GM21529 (cell line): ENCODE measurements around the gene ME3.

ENCODE experiments used
- ATAC-seq: cut with Tn5 transposase; IDR thresholded peaks from one replicate; pipeline ENCODE4 v1.9.1; 2021; ENCODE audit not compliant: unreplicated experiment

Gene ME3

DNA sequence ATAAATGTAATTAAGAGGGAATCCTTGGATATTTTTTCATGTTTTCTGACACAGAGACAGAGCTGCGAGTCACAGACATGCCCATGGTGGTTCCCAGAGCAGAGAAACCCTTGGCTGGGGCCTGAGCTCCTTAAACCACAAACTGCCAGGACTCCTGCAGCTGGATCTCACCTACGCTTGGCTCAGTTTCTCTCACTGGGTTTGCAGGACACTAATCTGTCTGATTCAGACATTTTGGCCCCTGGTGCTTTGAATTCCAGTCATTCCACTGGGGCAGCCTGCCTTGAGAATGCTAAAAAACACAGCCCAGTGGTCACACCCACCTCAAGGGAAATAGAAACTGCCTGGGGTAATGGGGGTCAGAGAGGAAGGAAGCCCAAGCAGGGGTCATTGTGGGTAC is 175.1 kb downstream of the ME3 start:
- no peak for ATAC-seq

DNA sequence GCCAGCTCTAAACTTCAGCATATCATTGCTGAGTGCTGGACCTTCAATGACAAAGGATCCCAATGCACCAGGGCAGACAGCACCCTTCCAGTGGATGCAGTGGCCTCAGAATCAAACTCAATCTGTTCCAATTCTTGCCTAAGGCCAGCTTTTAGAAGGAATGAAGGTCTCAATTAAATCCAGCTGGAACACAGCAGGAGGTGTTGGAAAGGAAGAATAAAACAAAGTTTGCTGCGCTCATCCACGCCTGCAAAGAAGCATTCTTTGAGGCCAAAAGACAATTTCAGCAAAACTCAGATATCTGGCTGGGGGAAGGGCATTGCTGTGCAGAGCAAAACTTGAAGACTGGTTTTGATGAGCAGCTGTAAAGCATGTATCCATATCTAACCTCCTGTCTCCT is 177.1 kb downstream of the ME3 start:
- no peak for ATAC-seq

DNA sequence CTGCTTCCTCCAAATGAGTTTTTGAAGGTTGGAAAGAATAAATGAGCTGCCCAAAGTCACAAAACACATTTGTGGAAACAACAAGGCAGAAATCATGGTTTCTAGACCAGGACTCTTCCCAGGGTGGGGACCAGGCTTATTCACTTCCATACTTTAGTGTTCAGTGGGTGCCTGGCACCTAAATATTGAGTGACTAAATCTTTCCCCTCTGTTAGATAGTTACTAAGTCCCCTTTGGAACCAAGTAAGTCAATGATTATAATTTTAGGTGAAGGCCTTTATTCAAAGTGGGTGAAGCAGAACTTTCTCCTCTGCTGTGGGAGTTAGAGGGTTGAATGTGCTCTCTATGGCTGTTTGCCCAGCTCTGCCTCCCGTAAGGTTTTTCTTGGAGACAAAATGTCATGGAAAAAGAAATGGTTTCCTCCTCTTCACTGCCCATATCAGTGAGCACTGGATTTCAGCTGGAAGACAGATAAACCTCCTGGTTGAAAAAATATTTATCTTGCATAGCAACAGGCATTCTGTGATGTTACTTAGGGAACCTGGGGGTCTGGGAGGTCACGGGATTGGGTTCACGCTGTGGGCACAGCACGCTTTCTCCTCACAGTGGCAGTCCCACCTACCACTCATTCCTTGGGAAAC is 179.9 kb downstream of the ME3 start:
- ATAC-seq: no peak

DNA sequence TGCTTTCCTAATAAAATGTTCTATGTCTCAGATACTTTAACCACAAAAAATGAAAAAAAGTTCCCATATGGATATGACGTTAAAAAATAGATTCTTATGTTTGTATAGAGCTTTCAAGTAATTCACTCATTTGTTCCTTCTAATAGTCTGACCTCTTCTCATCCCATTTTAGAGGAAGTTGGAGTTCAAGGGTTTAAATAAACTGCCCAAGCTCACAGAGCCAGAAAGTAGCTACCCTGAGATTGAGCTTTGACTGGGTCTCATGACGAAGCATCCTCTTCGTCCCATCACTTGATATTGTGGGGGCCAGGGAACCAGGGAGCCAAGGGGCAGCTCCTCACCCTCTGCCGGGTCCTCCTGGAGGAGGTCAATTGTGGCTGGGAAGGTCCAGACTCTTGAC is 181.4 kb downstream of the ME3 start:
- no peak for ATAC-seq

DNA sequence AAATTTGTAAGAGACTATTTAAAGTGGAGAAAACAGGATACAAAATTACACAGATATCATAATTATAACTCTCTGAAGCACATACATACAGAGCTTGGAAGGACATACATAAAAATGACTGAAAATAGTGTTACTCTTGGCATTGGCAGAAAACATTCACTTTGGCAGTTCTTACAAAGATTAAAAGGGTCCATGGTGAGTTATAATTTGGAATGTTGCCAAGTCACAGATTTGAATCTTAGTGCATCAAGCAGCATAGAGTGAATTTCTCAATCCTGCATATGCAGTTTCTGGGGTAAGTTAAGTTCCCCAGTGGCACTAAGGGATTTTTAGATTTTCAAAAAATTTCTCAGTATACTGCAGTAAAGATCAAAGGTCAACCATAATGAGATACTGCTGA is 181.8 kb downstream of the ME3 start:
- no peak for ATAC-seq

GRCh38 chr11:86489442-86489841 is 183.0 kb downstream of the ME3 start:
- no peak for ATAC-seq

DNA sequence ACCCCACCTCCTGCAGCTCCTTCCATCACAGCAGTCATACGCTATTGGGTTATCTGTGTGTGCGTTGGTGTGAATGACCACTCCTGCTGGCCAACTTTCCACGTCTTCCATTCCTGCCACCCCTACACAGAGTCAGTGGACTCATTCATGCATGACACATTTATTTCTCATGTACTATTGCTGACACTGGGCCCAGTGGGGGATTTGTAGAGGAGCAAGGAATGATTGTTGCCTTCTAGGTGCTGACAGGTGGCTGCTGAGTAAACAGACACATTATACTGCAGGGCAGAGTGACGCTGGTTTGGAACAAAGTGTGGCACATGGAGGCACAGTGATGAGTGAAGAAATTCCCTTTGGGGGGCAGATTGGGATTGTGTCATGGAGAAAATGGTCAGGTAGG is 183.9 kb downstream of the ME3 start:
- no peak for ATAC-seq

- ATAC-seq: no peak
Observed at GRCh38 chr11:86487671-86488070, 184.7 kb downstream of the ME3 start.

DNA sequence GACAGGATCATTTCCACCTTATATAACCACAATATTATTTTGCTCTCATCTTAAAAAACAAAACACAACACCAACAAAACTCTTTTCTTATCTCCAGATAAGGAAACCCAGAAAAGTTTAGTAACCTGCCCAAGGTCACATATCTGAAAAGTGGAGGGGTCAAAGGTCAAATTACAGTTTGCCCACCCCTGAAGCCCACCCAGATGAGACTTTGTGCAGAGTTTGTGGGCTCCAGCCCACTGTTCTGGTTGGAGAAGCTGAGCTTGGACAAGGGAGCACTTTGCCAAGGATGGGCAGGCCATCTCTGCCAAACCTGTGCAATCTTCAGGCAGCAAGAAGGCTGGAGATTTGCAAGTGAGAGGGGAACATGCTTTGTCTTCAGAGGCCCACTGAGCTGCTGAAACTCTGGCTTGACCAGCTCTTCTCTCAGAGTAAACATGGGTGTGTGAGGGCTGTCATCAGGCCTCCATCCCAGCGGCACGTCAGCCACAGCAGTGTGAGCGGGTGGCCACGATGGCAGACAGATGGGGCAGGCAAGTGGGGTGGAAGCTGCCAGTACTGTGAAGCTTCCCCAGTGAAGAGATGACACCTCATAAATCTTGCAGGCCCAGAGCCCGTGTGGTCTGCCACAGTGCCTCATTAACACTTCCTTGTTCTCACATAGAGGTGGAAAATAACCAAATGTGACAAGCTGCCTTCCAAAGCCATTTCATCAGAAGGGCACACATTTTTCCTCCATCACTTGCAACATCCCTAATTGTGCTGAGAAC is 186.0 kb downstream of the ME3 start:
- no peak for ATAC-seq

- no peak for ATAC-seq
Observed at GRCh38 chr11:86484795-86485166, 187.6 kb downstream of the ME3 start.

- no peak for ATAC-seq
Observed at GRCh38 chr11:86483940-86484794, 188.2 kb downstream of the ME3 start.

DNA sequence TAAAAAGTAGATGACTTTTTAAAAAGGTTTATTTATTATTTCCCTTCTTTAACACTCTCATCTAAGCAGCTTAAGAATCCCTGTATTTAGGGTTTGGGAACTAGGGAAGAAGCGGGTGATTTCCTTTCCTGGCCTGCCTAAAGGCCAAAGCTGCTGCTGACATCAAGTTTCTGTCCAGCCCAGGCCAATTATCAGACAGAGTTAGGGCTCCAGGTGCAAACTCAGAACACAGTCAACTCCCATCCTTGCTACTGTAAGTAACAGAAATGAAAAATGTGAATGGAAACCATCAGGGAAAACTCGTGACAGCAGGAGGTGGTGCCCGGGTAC is 188.8 kb downstream of the ME3 start:
- ATAC-seq: no peak

DNA sequence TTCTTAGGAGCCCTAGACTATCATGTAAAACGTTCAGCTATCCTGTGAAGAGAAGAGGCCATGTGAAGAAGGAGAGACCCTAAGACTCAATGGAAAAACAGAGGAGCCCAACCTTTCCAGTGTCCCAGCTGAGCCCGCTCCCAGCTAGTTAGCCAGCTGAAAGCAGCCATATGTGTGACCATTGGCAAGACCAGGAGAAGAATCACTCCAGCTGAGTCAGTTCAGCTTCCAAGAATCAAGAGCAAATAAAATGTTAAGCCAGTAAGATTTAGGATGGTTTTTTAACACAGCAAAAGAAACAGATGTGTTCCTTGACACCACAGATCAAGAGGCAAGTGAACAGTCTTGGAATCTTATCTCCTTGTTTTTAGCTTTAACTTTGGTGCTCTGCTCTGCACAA is 189.7 kb downstream of the ME3 start:
- ATAC-seq: no peak

DNA sequence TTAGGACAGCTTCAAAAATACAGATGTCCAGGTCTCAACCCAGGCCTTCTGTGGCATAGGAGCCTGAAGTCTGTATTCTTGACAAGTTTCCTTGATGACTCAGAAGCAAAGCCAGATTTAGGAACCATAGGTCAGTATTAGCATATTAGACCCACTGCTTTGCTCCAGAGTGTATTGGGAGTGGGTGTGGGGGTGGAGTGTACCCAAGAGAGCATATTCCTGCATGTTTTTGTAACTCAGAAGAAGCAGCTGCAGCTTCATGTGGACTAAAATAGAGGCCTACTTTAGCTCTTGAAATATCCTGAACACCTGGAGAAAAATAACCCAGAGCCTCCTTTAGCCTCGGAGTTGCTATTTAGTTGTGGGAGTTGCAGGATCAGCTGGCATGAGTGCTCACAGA is 191.0 kb downstream of the ME3 start:
- no peak for ATAC-seq

DNA sequence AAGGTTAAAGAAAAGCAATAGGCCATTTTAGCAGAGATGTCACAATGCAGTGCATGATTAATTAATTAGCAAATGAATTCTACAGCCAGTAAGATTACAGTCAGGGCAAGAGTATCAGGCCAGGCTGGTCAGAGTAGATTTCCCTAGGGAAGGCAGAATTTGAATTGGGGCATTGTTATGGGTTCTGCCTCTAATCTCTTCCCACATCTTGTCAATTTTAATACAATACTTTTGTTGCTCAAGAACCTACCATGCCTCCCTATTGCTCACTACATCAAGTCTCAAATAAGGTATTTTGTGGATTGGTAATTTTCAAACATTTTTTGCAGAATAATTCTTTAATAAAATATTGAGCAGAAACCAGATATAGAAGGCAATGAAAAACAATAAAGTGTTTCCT is 194.1 kb downstream of the ME3 start:
- no peak for ATAC-seq

DNA sequence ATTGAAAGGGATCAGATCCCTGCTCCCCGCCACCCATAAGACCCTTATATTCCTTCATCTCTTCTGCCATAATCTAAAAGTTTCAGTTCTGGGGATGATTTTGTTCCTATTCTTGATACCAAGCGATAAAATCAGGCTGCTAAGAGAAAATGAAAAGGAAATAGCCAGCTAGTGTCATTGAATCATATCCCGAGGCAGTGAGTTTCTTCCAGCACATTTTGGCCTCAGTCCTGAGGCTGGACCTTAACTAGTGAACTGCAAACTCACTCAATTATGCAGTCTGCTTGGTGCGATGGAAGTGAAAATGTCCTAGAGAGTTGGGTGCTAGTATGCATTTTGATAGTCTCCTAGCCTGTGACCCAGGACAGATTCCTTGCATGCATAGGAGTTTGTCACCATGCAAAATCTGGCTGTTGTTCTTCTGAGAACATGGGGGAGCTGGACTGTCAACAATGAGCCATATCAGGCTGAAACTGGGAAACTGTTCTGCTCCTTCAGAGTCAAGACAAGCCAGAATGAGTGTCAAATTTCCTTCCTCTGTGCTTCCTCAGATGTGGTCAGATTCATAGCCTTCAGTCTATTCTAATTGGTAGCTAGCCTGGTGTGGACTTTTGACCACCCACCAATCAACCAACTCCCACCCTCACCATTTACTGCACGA is 194.8 kb downstream of the ME3 start:
- ATAC-seq: no peak

DNA sequence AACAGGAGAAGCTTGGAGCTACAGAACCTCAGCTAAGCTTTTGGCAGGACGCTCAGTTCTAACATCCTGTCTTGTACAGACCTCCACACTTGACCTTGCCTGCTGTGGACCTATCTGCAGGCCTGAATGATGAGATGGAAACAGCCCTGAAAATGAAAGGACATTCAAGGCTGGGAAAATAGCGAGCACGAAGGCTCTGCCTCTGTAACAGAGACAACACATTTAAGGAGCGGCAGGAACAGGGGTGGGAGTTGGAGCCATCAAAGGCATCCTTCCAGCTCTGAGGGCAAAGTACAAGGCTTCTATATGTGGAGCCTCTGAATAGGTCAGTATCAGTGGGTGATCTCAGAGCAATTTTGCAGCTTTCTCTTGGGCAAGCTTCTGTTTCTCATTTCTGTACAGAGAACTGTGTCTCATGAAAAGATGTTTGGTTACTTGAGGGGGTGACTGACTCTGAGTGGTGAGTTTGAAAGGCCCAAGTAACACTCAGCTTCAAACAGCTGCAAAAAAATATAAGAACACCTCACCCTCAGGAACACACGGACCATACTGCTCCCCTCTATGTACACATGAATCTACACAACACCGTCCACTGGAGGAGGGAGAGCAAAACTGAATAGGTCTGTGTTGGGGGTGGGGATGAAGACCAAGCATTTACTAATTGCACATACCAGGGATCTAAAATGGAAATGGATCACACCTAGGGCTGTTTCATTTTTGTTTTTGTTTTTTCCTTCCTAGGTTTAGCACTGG is 196.1 kb downstream of the ME3 start:
- ATAC-seq: no peak

- no peak for ATAC-seq
Observed at GRCh38 chr11:86475027-86475426, 197.4 kb downstream of the ME3 start.

- ATAC-seq: no peak
Observed at GRCh38 chr11:86473991-86474833, 198.2 kb downstream of the ME3 start.
